Neural progenitor cell (in vitro differentiated cells): ENCODE results near the gene RNF6. TPM values are rescaled to one million over a fixed set of nuclear protein-coding genes. Genes with fewer than 3 reads are reported as not detected.

ENCODE experiments used
- DNase-seq: peaks from one replicate; pipeline ENCODE4 v3.0.0-alpha.2; 2016; ENCODE audit warnings: low spot score
- H2AFZ ChIP-seq: fragments of 200-600 bp; sonication (generic); replicated peaks from 2 replicates; pipeline ENCODE4 v1.6.1; 2016; ENCODE audit warnings: antibody characterized with exemption
- H3F3A ChIP-seq: fragments of 200-600 bp; sonication (generic); 2 replicates; pipeline ENCODE4 v1.6.1; 2016; ENCODE audit warnings: antibody characterized with exemption, low read depth
- H3K27ac ChIP-seq: fragments of 200-600 bp; sonication (generic); 2 replicates; pipeline ENCODE4 v1.5.1; 2016; ENCODE audit warnings: mild to moderate bottlenecking
- H3K27me3 ChIP-seq: fragments of 200-600 bp; sonication (generic); 2 replicates; pipeline ENCODE4 v1.6.1; 2016; ENCODE audit warnings: mild to moderate bottlenecking, moderate library complexity
- H3K36me3 ChIP-seq: fragments of 200-600 bp; sonication (generic); 2 replicates; pipeline ENCODE4 v1.5.1; 2016
- H3K4me1 ChIP-seq: fragments of 200-600 bp; sonication (generic); 2 replicates; pipeline ENCODE4 v1.6.1; 2016; ENCODE audit warnings: mixed run types
- H3K4me2 ChIP-seq: fragments of 200-600 bp; sonication (generic); 2 replicates; pipeline ENCODE4 v1.6.1; 2016
- H3K4me3 ChIP-seq: fragments of 200-600 bp; sonication (generic); 2 replicates; pipeline ENCODE4 v1.5.1; 2016
- H3K79me2 ChIP-seq: fragments of 200-600 bp; sonication (generic); 2 replicates; pipeline ENCODE4 v1.6.1; 2016; ENCODE audit warnings: low read depth
- H3K9ac ChIP-seq: fragments of 200-600 bp; sonication (generic); 2 replicates; pipeline ENCODE4 v1.6.1; 2016
- H3K9me3 ChIP-seq: fragments of 200-600 bp; sonication (generic); 2 replicates; pipeline ENCODE4 v1.5.1; 2016; ENCODE audit warnings: low read depth
- H4K20me1 ChIP-seq: fragments of 200-600 bp; sonication (generic); 2 replicates; pipeline ENCODE4 v1.6.1; 2016; ENCODE audit warnings: low read depth
- H3K27ac Mint-ChIP-seq: 3 replicates; pipeline ENCODE4 v1.8.0; 2021; ENCODE audit warnings: mixed read lengths
- H3K27me3 Mint-ChIP-seq: 2 replicates; pipeline ENCODE4 v1.8.0; 2022; ENCODE audit warnings: low read depth, mild to moderate bottlenecking, inconsistent platforms, moderate library complexity, mixed read lengths; ENCODE audit not compliant: insufficient read depth
- H3K36me3 Mint-ChIP-seq: 3 replicates; pipeline ENCODE4 v1.8.0; 2021; ENCODE audit warnings: mixed read lengths
- H3K4me1 Mint-ChIP-seq: 3 replicates; pipeline ENCODE4 v1.8.0; 2021; ENCODE audit warnings: mixed read lengths
- H3K4me3 Mint-ChIP-seq: 3 replicates; pipeline ENCODE4 v1.8.0; 2021; ENCODE audit warnings: mild to moderate bottlenecking, moderate library complexity, mixed read lengths
- H3K9me3 Mint-ChIP-seq: 3 replicates; pipeline ENCODE4 v1.8.0; 2020; ENCODE audit warnings: mixed read lengths
- CTCF ChIP-seq: fragments of 200-600 bp; sonication (generic); IDR thresholded peaks from 2 replicates; pipeline ENCODE4 v1.5.1; 2017; ENCODE audit warnings: antibody characterized with exemption, mild to moderate bottlenecking
- EZH2 ChIP-seq: fragments of 200-600 bp; sonication (generic); IDR thresholded peaks from 2 replicates; pipeline ENCODE4 v1.6.1; 2017; ENCODE audit warnings: antibody characterized with exemption, mild to moderate bottlenecking, moderate library complexity
- EZH2phosphoT487 ChIP-seq: fragments of 200-600 bp; sonication (generic); IDR thresholded peaks from 2 replicates; pipeline ENCODE4 v1.6.1; 2017; ENCODE audit warnings: antibody characterized with exemption
- total RNA-seq: library from RNA; depleted of rRNA; stranded (reverse); fragments of >200 nt; gene quantifications from 2 replicates; pipeline ENCODE4 v1.2.3, GENCODE V29; 2015; ENCODE audit warnings: low replicate concordance

RNF6 gene
- total RNA-seq, 1 donor from 2014 or later, result 25.3 TPM

GRCh38 chr13:26179344-26179743 is 42.8 kb downstream of the RNF6 start:
- H3K36me3 ChIP-seq, result no peaks in the 10 kb centered on the region
- no peak for TF ChIP-seq EZH2
- TF ChIP-seq CTCF, result no peak
- no peak for TF ChIP-seq EZH2phosphoT487
- H3K36me3 Mint-ChIP-seq, result no peaks in the 10 kb centered on the region
- no peaks in the 10 kb centered on the region for H3K9me3 Mint-ChIP-seq
- no peak overlapping the region for H3K4me2 ChIP-seq
- peaks cover 7% of the 10 kb centered on the region for H3K4me1 ChIP-seq
- H2AFZ ChIP-seq, result no peak overlapping the region
- H3K27ac Mint-ChIP-seq, result peak overlapping the region; percentile 58
- H3K9me3 ChIP-seq, result no peaks in the 10 kb centered on the region
- H3K79me2 ChIP-seq, result no peaks in the 10 kb centered on the region
- no peak overlapping the region for H3K9ac ChIP-seq
- no peak overlapping the region for H3K27ac ChIP-seq
- no peaks in the 10 kb centered on the region for H3K4me1 Mint-ChIP-seq
- no peaks in the 10 kb centered on the region for H4K20me1 ChIP-seq
- H3K4me3 Mint-ChIP-seq, result no peak overlapping the region
- H3K27me3 ChIP-seq, result no peaks in the 10 kb centered on the region
- peaks cover 2% of the 10 kb centered on the region for H3K27me3 Mint-ChIP-seq
- no peak overlapping the region for H3K4me3 ChIP-seq
- no peaks in the 10 kb centered on the region for H3F3A ChIP-seq
- no peak for DNase-seq

GRCh38 chr13:26168835-26169234 is 53.3 kb downstream of the RNF6 start:
- H3K4me2 ChIP-seq, result no peak overlapping the region
- H3K4me3 Mint-ChIP-seq, result no peak overlapping the region
- no peaks in the 10 kb centered on the region for H3K36me3 ChIP-seq
- no peak overlapping the region for H3K4me3 ChIP-seq
- no peaks in the 10 kb centered on the region for H3K27me3 ChIP-seq
- no peaks in the 10 kb centered on the region for H4K20me1 ChIP-seq
- H3K27ac Mint-ChIP-seq, result no peak overlapping the region
- no peaks in the 10 kb centered on the region for H3K4me1 Mint-ChIP-seq
- no peaks in the 10 kb centered on the region for H3K4me1 ChIP-seq
- no peak overlapping the region for H3K27ac ChIP-seq
- H3K27me3 Mint-ChIP-seq, result peaks cover 2% of the 10 kb centered on the region
- no peaks in the 10 kb centered on the region for H3K9me3 ChIP-seq
- no peak for TF ChIP-seq CTCF
- TF ChIP-seq EZH2, result no peak
- TF ChIP-seq EZH2phosphoT487, result no peak
- H3K79me2 ChIP-seq, result no peaks in the 10 kb centered on the region
- no peak overlapping the region for H2AFZ ChIP-seq
- DNase-seq, result no peak
- peaks cover 3% of the 10 kb centered on the region for H3K9me3 Mint-ChIP-seq
- H3F3A ChIP-seq, result no peaks in the 10 kb centered on the region
- no peak overlapping the region for H3K9ac ChIP-seq
- H3K36me3 Mint-ChIP-seq, result no peaks in the 10 kb centered on the region

- Histone ChIP-seq H3K9ac (no peak overlapping the region), H3K4me2 (no peak overlapping the region), H3K27ac (no peak overlapping the region), H4K20me1 (no peaks in the 10 kb centered on the region), H3K36me3 (no peaks in the 10 kb centered on the region), H3K9me3 (no peaks in the 10 kb centered on the region), H3K27me3 (no peaks in the 10 kb centered on the region), H3F3A (no peaks in the 10 kb centered on the region), H3K4me3 (no peak overlapping the region), H2AFZ (no peak overlapping the region), H3K4me1 (no peaks in the 10 kb centered on the region), H3K79me2 (no peaks in the 10 kb centered on the region)
- H3K9me3 Mint-ChIP-seq, result peaks cover 3% of the 10 kb centered on the region
- no peak for DNase-seq
- H3K27me3 Mint-ChIP-seq, result peaks cover 2% of the 10 kb centered on the region
- H3K4me1 Mint-ChIP-seq, result no peaks in the 10 kb centered on the region
- H3K27ac Mint-ChIP-seq, result no peak overlapping the region
- no peaks in the 10 kb centered on the region for H3K36me3 Mint-ChIP-seq
- no peak overlapping the region for H3K4me3 Mint-ChIP-seq
- no peak for TF ChIP-seq EZH2phosphoT487
- TF ChIP-seq EZH2, result no peak
- TF ChIP-seq CTCF, result no peak
Measured at GRCh38 chr13:26168237-26168814, 53.8 kb downstream of the RNF6 start.
